Pulmonary artery endothelial cell (primary cell): ENCODE measurements around the gene CAPN5. TPM values are rescaled to one million over a fixed set of nuclear protein-coding genes. Genes with fewer than 3 reads are reported as not detected.
A peak's percentile ranks its signal among the peaks of the same experiment; 100 is the strongest.
"Not testable (repeated sequence)": the region's sequence is repeated elsewhere in the genome, so short reads cannot be mapped to it uniquely, and the experiment has no call there.

Source experiments
- DNase-seq: peaks from one replicate; pipeline ENCODE4 v3.0.0-alpha.2; 2011; ENCODE audit warnings: low read depth, low spot score
- total RNA-seq: library from RNA; depleted of rRNA; stranded (reverse); fragments of >200 nt; gene quantifications from 2 replicates; pipeline ENCODE4 v1.2.3, GENCODE V29; 2014

CAPN5 gene
- total RNA-seq, 1 donor from 2014 or later = 9.5 TPM

GRCh38 chr11:77042111-77042726 lies 24.6 kb upstream of the CAPN5 start:
- no peak for DNase-seq

GRCh38 chr11:77044356-77044755 lies 22.4 kb upstream of the CAPN5 start:
- no peak for DNase-seq

GRCh38 chr11:77044886-77045285 lies 21.9 kb upstream of the CAPN5 start:
- DNase-seq = no peak

- DNase-seq = no peak
Observed at GRCh38 chr11:77046060-77046501, 20.7 kb upstream of the CAPN5 start.

GRCh38 chr11:77047007-77047927 lies 19.5 kb upstream of the CAPN5 start:
- DNase-seq = peak; percentile 57

GRCh38 chr11:77047928-77048446 lies 18.8 kb upstream of the CAPN5 start:
- DNase-seq = not testable (repeated sequence)

- DNase-seq = no peak
Observed at GRCh38 chr11:77049026-77049425, 17.7 kb upstream of the CAPN5 start.

GRCh38 chr11:77051511-77051910 lies 15.3 kb upstream of the CAPN5 start:
- no peak for DNase-seq

- no peak for DNase-seq
Observed at GRCh38 chr11:77052518-77052917, 14.3 kb upstream of the CAPN5 start.

GRCh38 chr11:77053217-77054015 lies 13.4 kb upstream of the CAPN5 start:
- DNase-seq = no peak

- DNase-seq = no peak
Observed at GRCh38 chr11:77054084-77054483, 12.7 kb upstream of the CAPN5 start.

- DNase-seq = no peak
Observed at GRCh38 chr11:77055101-77055561, 11.6 kb upstream of the CAPN5 start.

GRCh38 chr11:77055913-77056312 lies 10.9 kb upstream of the CAPN5 start:
- no peak for DNase-seq

- DNase-seq = no peak
Observed at GRCh38 chr11:77056814-77057402, 9.9 kb upstream of the CAPN5 start.

GRCh38 chr11:77057938-77058474 lies 8.8 kb upstream of the CAPN5 start:
- DNase-seq = no peak

GRCh38 chr11:77058900-77059299 lies 7.9 kb upstream of the CAPN5 start:
- DNase-seq = no peak

GRCh38 chr11:77059806-77060205 lies 7.0 kb upstream of the CAPN5 start:
- no peak for DNase-seq

GRCh38 chr11:77060234-77060633 lies 6.5 kb upstream of the CAPN5 start:
- no peak for DNase-seq

GRCh38 chr11:77061258-77061657 lies 5.5 kb upstream of the CAPN5 start:
- not testable (repeated sequence) for DNase-seq

GRCh38 chr11:77062924-77063323 lies 3.8 kb upstream of the CAPN5 start:
- DNase-seq = no peak

GRCh38 chr11:77063407-77063806 lies 3.4 kb upstream of the CAPN5 start:
- DNase-seq = no peak
